ENCODE data around the gene CNBD2.
"Not testable (repeated sequence)": the region's sequence is repeated elsewhere in the genome, so short reads cannot be mapped to it uniquely, and the experiment has no call there.

The CNBD2 gene

DNA sequence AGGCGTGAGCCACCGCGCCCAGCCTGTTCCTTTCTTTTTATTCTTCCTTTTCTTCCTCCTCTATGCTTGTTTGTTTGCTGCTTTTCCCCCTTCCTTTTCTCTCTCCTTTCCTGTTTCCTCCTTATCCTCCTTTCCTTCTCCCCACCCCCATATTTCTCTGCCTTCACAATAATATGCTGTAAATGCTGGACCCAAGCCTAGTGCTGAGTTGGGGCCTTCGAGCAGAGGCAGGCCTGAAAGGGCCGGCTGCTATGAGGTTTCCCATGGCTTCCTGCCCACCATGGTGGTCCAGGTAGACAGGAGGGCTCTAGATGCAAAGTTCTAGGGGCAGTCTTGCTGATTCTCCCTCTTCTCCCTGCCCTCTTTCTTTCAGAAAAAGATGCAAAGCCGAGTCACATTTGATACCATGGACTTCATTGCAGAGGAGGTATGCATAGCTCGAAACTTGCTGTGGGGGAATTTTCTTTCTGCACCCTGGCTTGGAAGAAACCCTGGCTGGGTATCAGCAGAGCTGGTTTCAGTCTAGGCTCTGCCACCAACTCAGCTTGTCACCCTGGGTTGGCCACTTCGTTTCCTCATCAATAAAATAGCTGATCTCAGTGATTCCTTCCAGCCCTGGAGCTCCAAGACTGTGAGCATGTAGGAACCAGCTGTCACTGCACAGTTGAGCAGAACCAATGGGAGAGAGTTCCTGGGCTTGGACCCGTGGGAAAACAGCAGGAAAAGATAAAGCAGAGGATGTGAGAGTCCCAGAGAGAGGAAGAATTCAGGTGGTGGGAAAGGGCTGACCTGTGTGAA, 7.4 kb downstream of the CNBD2 start:
- DNase-seq, result peak; percentile 35

DNA sequence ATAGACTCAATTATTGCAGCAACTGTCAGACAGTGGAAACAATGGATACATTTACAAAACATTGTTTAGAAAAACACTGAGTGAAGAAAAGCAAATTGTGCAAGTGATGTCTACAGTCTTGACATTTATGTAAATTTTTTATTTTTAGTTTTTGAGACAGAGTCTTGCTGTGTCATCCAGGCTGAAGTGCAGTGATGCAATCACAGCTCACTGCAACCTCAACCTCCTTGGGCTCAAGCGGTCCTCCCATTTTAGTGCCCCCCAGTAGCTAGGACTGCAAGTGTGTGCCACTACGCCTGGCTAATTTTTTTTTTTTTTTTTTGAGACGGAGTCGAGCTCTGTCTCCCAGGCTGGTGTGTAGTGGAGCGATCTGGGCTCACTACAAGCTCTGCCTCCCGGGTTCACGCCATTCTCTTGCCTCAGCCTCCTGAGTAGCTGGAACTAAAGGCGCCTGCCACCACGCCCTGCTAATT, 9.7 kb downstream of the CNBD2 start:
- DNase-seq, result no peak

DNA sequence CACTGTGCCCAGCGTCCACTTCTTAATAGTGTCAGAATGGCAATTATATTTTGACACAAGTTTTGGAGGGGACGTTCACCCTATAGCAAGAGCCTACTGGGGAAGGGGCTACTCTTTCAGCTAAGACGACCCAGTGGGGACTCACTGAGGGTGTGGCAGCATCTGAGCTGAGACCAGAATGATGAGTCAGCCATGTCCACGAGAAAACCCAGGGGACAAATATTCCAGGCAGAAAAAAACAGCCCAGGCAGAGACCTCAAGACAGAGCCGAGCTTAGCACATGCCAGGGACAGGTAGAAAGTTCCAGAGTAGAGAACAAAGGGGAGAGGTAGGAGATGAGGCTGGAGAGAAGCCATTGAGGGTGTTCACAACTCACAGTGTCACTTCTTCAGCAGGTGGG, 11.2 kb downstream of the CNBD2 start:
- no peak for DNase-seq

DNA sequence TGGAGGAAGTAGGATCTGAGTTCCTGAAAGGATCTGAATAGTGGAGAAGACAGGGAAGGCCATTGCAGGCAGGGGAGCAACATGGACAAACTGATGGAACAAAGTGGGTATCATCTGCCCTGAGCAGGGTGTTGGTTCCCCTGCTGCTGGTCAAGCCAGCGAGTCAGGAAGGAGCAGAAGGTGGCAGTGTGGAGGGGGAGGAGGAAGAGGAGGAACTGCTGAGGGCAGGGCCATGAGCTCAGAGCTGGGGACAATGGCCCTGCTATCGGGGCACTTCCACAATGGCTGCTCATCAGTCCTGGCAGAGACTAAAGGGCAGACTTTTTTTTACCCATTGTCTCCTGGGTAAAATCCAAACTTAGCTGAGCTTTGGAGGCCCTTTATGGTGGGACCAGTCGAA, 13.6 kb downstream of the CNBD2 start:
- no peak for DNase-seq

DNA sequence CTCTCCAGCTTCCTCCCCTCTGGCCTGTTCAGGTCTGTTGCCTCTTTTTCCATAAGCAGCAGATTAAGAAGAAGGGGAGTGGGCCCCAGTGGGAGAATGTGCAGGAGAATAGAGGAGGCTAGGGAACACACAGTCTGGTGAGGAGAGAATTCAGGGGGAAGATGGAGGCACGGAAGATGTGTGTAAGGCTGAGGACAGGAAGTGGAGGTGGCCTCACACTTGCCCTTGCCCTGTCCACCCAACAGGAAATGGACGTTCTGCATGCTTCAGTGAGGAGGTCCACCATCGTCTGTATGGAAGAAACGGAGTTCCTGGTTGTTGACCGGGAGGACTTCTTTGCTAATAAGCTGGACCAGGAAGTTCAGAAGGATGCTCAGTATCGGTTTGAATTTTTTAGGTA, 16.0 kb downstream of the CNBD2 start:
- no peak for DNase-seq

DNA sequence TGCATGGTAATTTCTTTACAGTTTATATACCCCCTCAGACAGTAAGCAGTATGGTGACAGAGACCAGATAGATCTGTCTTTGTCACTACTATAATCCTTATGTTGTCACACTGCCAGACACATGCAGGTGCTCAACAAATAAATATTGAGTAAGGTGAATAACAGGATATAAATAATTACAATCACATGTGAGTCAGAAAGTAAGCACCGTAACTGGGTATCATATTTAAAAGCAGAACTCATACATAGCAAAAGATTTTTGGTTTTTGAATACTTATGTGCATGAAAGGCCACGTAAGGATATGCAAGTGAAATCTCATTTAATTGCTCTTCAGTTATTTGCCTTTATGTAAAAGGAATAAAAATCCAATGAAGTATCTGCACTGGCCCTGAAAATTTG, 17.4 kb downstream of the CNBD2 start:
- no peak for DNase-seq

DNA sequence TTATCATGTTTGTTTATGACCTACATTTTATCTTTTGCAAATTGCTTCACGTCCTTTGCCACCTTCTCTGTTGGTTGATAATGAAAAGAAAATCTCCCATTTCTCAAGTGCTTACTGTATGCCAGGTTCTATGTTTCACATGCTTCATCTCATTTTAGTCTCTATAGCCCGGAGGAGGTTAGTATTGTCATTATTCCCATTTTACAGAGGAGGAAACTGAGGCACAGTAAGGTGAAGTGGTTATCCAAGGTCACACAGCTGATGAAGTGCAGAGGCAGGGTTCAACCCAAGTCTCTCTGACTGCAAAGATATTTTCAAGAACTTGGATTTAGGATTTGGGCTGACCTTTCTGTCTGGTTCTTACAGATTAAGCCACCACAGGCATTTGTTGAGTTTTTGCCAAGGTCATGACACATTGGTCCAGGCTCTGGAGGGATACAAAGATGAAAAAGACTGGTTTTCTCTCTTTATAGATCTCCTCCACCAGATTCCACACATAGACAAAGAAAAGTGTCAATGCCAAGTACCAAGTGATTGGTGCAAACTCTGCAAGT, 20.6 kb downstream of the CNBD2 start:
- no peak for DNase-seq

DNA sequence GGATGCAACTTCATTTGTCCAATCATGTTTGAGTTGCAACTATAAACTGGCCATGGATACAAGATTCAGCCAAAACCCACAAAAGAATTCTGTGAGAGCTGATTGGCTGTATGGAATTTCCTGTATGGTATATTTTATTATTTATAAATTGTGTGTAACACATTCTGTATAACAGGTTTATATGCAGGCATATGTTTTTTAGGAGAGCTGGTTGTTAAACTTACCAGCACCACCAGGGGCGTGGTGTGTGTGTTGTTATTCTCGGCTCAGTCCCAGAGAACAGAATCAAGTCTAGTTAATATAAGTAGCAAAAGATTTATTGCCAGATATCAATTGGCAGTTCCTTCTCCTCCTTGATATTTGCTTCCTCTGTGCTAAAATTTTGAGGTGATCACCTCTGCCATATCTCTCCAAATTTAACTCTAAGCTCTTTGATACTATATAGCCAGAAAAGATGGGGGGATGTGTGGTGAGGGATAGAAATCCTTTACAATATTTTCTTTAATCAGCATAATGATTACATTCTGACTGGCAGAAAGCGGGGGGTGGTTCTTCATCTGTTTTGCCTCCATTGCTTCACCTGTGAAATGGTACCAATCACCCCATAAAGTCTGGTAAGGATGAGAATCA, 22.9 kb downstream of the CNBD2 start:
- DNase-seq, result peak; percentile 61

DNA sequence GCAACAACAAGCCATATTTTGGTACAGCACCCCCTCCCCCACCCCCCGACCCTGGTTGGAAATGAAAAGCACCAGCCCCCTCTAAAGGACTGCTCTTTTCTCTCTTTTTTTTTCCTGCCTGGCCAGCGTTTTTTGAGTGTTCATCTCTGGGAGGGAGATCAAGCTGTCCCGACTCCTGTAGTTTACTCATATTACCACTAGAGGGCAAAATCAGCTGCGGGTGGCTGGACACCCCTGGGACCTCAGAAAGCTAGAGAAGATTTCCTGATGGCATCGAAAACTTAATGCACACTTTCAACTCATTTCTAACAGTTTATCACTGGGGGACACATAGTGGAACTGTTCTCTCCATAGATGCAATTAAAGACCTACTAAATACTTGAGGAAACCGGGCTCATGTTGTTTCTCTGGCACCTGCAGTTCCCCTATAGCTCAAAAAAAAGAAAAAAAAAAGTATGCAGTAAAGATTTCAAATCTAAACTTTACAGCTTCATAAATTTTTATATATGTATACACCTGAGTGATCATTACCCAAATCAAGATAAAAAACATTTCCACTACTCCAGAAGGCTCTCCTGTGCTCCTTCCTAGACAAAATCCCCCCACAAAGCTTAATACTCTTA, 24.4 kb downstream of the CNBD2 start:
- peak; percentile 95 for DNase-seq

DNA sequence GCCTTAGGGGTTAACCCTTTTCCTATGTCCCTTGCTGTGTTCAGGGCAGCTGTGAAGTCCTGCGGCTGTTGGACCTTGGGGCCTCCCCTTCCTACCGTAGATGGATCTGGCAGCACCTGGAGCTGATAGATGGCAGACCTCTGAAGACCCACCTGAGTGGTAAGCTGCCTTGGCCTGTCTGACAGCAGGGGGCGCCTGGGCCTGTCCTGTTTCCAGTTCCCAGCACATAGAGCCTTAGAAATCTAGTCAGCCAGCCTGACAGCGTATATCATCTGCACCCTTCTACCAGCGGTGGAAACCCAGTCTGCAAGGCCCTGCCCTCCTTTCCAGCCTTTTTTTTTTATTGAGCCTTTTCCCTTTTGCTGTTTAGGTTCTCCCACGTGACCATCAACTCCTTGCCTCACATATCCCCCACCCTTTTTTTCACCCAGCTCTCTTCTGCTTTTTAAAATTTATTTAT, 26.6 kb downstream of the CNBD2 start:
- peak; percentile 89 for DNase-seq

DNA sequence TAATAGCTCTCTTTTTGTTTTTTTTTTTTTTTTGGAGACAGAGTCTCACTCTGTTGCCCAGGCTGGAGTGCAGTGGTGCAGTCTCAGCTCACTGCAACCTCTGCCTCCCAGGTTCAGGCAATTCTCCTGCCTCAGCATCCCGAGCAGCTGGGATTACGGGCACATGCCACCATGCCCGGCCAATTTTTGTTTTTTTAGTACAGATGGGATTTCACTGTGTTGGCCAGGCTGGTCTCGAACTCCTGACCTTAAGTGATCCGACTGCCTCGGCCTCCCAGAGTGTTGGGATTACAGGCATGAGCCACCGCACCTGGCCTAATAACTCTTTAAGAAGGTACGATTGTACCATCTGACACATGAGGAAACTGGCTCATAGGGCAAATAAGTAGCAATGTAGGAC, 28.1 kb downstream of the CNBD2 start:
- DNase-seq, result not testable (repeated sequence)

DNA sequence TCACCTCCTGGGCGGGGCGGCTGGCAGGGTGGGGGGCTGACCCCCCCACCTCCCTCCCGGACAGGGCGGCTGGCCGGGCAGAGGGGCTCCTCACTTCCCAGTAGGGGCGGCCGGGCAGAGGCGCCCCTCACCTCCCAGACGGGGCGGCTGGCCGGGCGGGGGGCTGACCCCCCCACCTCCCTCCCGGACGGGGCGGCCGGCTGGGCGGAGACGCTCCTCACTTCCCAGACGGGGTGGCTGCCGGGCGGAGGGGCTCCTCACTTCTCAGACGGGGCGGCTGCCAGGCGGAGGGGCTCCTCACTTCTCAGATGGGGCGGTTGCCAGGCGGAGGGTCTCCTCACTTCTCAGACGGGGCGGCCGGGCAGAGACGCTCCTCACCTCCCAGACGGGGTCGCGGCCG, 32.9 kb downstream of the CNBD2 start:
- DNase-seq, result not testable (repeated sequence)

DNA sequence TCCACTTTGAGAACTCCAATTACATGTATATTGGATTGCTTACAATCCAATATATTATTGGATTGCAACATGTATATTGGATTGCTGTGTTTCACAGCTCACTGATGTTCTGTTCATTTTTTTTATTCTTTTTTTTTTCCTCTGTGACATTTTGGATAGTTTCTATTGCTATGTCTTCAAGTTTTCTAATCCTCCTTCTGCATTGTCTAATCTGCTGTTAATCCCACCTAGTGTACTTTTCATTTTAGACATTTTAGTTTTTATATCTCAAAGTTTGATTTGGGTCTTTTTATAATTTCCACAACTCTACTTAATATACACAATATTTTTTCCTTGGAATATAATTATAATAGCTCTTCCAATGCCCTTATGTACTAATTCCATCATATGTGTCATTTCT, 34.5 kb downstream of the CNBD2 start:
- no peak for DNase-seq

DNA sequence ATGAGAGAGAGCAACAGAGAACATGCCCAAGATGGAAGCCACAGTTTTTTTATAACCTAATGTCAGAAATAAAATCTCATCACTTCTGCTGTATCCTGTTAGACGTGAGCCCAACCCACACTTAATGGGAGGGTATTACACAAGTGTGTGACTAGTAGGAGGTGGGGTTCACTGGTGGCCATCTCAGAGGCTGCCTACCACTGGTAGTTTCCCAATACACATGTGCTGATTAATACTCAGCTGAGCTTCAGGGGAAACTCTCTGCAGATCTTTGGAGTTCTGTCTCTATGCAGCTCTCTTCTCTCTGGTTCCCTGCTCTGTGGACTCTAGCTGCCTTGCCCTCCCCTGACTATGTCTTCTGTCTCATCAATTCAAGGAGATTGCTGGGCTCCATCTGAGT, 35.7 kb downstream of the CNBD2 start:
- DNase-seq, result no peak

DNA sequence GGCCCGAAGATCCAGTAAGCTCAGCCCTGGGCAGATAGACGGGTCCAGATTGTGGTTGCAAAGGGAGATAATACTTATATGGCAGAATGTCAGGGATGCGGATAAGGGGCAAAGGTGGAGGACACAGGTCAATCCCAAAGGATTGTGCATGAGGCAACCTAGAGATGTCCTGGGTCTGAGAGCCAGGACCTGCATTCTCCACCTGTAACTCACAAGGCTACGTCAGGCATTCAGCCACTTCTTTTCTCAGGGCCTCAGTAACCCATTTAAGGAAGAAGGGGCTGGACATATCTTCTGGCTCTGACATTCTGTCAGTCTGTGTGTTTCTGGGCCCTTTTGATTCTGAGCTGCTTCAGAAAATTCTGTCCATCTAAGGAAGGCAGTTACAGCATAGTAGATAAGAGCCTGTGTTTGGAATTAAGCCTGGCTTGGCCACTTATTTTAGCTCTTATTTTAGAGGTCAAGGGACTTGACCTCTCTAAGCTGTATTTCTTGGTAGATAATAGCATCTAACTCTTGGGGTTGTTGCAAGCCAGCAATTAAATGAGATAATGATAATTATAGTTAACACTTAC, 40.2 kb downstream of the CNBD2 start:
- DNase-seq, result no peak

DNA sequence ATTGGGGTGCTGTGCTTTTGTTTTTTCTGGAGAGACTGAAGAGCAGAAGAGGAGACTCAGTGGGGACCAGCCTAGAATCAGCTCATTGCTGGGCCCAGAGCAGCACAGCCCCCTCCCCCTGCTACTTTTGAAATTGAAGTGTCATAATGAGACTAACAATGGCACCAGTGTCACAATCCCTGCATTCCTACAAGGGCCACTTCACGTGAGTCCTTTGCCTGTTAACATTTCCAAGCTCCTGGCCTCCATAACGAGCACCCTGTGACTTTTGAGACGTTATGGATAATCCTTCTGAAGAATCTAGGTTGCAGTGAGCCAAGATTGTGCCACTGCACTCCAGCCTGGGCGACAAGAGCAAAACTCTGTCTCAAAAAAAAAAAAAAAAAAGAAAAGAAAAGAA, 41.7 kb downstream of the CNBD2 start:
- no peak for DNase-seq

DNA sequence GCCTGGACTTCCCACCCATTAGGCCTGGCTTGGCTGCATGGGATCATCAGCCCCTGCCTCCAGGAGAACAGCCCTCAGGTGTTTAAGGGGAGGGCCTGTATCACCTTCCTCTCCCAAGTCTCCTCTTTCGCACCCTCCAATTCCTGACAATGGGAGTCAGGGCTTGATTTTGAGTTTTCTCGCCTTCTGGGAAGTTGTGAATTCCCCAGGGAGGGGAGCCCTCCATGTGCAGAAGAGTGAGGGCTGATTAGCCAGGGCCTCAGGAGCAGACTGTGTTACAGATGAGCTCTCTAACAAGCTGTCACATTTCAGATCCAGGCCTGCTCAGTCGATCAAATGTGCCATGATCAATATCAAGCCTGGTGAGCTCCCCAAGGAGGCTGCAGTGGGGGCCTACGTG, 42.4 kb downstream of the CNBD2 start:
- peak; percentile 98 for DNase-seq

DNA sequence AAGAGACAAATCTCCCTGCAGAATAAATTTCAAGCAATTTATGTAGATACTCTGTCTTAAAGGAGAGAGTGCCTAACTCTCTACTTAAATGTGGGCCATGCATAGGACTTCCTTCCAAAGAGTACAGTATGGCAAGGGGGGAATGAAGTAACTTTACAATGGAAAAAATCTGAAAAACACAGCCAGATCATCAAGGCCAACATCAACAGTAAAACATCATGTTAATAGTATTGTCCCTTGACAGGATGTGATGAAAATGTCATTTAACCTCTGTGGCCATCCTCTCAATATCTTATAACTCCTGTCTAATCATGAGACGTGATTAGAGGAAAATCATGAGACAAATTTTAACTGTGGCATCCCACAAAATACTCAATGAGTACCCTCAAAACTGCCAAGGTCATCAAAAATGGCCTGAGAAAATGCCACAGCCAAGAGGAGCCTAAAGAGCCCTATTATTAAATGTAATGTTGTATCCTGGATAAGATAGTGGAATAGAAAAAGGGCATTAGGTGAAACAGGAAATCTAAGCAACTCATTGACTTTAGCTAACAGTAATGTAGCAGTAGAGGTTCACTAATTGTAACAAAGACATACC, 47.5 kb downstream of the CNBD2 start:
- DNase-seq, result no peak

DNA sequence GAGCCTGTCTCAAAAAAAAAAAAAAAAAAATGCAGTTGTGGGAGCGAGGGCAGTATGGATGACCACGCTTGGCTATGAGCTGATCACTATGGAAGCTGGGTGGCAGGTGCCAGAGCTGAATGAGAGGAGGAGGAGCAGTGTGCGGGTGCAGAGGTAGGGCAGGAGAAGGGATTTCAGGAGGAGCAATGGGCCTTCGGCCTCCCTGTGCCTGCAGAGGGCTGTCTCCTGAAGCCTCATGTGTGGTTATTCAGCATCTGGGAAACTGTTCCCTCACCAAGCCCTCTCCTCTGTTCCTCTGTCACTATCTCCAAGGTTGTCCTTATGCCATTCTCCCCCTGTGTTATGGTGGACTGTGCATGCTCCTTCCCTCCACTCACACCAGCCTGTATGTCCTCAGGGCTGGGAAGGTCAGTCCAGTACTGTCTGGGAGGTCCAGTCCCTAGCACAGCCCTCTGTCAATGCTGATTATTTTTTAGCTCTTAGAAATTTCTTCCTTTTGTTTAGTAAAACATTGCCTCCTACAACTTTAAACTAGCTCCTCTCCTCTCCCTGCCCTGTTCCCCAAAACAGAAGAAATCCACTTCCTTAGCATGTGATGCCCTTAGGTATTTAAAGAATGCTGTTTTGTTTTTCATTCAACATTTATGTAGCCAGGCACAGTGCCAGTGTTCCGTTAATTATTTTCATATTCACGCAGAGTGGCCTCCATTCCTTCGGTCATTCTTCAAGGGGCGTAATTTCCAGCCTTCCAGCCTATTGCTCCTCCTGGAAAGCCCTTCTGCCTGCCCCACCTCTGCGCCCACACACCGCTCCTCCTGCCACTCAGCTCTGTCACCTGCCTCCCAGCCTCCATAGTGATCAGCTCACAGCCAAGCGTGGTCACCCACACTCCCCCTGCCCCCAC, 48.9 kb downstream of the CNBD2 start:
- DNase-seq, result no peak

DNA sequence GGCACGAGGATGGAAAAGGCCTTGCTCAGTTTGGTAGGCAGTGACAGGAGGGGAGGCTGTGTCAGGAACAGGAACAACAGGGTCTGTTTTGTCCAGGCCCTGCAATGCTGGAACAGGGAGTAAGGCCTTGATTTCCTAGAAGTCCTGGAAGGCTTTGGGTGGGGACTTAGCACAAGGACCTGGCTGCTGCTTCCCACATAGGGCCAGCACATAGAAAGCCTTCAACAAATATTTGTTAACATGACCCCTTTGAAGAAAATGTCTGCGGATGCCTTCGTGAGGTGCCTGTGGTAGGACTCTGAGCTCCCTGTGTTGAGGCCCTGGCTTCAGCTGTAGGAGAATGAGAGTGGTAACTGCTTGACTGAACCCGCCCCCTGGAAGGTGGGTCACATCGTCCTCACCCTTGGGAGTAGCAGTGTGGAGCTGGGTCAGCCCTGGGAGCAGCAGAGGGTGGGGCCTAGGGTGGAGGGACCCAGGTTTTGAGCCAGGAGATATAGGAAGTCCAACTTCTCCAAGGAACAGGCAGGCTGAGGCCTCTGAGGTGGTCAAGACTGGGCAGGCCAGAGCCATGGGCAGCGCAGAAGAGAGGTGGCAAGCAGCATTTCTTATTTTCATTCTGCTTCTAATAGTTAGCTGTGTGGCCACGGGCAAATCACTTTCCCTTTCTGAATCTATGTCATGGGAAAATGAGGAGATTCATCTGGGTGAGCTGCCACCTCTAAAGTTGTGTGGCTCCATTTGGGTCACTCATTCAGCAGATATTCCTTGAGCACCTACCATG, 50.0 kb downstream of the CNBD2 start:
- DNase-seq, result no peak

DNA sequence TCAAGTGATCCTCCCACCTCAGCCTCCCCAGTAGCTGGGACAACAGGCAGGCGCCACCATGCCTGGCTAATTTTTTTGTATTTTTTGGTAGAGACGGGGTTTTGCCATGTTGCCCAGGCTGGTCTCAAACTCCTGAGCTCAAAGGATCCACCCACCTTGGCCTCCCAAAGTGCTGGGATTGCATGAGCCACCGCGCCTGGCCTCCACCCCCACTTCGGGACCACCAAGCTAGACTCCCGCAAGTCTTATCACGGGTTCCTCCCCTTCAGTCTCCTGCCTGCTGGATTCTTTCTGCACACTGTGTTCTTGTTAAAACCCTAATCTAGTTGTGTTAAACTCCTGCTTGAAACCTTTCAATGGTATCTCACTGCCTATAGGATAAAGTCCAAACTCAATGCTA, 57.7 kb downstream of the CNBD2 start:
- DNase-seq, result not testable (repeated sequence)
